Stimulated activated CD4-positive, alpha-beta T cell treated with anti-CD3 and anti-CD28 coated beads, Interleukin-12 subunit alpha, Interleukin-12 subunit beta, amount 100 ng/mL, for 24 hours (primary cell): ENCODE measurements around the gene CAPZA2.
A peak's percentile ranks its signal among the peaks of the same experiment; 100 is the strongest.
"Not testable (repeated sequence)": the region's sequence is repeated elsewhere in the genome, so short reads cannot be mapped to it uniquely, and the experiment has no call there.

Experiments
- DNase-seq, 2 experiments: peaks; one replicate each; pipeline ENCODE4 v3.0.0-alpha.2; 2020; ENCODE audit warnings: low read depth in 2 of 2

Gene CAPZA2

DNA sequence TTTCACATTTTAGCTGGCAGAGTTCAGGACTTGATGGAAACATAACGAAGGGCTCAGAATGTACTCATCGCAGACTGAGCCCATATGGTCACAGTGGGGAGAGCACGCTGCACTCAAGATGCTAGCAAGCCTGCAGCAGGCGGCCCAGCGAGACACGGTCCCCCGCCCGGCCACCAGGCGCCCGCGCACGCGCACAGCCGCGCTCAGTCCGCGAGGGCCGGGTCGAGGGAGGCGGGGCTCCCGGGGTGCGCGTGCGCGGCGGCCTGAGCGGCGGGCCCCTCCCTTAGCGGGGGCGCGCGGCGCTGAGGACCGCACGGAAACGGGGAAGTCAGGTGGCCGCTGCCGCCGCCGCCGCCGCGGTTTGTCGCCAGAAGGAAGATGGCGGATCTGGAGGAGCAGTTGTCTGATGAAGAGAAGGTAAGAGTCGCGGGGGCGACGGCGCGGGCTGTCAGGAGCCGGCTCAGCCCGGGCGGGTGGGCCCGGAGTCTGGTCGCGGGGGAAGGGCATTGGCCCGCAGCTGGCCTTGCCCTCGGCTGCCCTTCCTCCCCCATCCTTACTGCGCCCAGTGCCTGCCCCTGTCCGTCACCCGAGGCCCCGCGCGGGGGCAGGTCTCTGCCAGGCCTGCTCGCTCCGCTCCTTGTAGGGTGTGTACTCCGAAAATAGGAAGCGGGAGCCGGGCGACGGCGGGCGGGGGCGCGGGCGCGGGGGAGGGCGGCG is at the start of gene CAPZA2:
TSS of gene CAPZA2 (plus strand) at position 354 of the 717 bp plus-strand sequence. CDS start at position 379, 25 bp downstream.
- peak; percentile 87 to 88 for DNase-seq

DNA sequence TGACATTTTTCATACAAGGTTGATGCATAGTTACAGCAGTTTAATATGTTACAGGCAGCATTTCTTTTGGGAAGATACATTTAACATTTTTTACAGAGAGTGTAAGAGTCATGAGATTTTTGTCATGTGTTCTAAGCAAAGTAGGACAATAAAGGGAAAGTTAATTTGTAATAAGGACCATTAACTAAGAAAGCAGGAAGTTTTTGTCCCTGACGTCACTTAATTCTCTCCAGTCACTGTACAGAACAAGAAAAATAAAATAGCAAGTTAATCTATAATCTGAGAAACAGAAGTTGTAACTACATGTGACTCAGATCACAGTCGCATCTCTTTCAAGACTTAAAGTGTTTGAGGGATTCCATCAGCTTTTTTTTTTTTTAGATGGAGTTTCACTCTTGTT is 49.5 kb upstream of the CAPZA2 start:
- DNase-seq: no peak

DNA sequence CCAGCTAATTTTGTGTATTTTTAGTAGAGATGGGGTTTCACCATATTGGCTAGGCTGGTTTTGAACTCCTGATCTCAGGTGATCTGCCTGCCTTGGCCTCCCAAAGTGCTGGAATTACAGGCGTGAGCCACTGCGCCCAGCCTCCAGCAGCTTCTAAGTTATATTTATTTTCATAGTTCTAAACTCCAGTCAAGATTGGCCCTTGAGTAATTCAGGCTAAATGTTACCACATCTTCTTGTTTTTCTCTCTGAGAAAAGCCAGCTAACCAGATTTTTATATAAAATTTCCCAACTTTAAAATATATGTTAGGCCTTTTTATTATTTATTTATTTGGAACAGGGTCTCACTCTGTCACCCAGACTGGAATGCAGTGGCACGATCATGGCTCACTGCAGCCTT is 49.0 kb upstream of the CAPZA2 start:
- not testable (repeated sequence) for DNase-seq

DNA sequence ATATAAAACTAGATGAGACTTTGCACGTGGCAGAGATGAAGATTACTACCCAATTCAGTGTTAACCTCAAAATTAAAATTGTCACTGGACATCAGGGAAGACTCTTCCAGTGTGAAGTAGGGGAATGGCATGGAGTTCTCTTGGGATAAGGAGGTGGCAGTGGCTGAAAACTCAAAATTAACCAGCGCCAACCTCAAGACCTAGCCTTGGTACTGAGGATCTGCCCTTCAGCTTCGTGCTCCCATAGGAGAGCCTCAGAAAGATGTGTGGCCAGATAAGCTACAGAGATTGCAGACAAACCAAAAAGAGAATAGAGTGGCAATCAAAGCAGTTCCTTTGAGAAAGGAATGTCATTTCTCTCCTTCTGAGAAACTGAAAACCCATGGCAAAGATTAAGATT is 47.3 kb upstream of the CAPZA2 start:
- no peak for DNase-seq

DNA sequence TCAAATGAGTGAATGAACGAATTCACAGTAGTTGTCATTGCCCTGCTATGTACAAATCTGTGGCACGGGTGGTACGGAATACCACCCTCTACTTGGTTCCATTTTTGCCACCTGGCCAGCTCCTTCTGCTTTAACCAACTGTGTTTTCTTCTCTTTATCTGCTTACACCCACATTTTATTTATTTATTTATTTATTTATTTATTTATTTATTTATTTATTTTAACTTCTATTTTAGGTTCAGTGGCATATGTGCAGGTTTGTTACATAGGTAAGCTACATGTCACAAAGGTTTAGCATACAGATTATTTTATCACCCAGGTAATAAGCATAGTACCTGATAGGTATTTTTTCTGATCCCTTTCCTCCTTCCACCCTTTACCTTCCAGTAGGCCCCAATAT is 42.2 kb upstream of the CAPZA2 start:
- DNase-seq: no peak

DNA sequence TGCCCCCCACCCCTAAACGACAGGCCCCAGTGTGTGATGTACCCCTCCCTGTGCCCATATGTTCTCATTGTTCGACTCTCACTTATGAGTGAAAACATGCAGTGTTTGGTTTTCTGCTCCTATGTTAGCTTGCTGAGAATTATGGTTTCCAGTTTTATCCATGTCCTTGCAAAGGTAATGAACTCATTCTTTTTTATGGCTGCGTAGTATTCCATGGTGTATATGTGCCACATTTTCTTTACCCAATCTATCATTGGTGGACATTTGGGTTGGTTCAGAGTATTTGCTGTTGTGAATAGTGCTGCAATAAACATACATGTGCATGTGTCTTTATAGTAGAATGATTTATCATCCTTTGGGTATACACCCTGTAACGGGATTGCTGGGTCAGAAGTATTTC is 40.7 kb upstream of the CAPZA2 start:
- DNase-seq: not testable (repeated sequence)

DNA sequence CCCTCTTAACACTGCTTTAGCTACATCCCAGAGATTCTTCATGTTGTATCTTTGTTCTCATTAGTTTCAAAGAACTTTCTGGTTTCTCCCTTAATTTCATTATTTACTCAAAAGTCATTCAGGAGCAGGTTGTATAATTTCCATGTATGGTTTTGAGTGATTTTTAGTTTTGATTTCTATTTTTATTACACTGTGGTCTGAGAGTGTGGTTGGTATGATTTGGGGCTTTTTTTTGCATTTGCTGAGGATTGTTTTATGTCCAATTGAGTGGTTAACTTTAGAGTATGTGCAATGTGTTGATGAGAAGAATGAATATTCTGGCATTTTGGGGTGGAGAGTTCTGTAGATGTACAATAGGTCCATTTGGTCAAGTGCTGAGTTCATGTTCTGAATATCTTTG is 37.9 kb upstream of the CAPZA2 start:
- DNase-seq: no peak

DNA sequence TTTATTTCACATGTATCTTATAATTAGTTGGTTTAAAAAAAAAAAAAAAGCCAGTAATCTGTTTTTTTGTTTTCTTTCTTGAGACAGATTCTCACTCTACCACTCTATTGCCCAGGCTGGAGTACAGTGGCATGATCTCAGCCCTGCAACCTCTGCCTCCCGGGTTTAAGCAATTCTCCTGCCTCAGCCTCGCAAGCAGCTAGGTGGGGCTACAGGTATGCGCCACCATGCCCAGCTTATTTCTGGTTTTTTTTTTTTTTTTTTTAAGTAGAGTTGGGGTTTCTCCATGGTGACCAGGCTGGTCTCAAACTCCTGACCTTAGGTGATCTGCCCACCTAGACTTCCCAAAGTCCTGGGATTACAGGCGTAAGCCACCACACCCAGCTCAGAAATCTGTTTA is 34.1 kb upstream of the CAPZA2 start:
- DNase-seq: no peak

DNA sequence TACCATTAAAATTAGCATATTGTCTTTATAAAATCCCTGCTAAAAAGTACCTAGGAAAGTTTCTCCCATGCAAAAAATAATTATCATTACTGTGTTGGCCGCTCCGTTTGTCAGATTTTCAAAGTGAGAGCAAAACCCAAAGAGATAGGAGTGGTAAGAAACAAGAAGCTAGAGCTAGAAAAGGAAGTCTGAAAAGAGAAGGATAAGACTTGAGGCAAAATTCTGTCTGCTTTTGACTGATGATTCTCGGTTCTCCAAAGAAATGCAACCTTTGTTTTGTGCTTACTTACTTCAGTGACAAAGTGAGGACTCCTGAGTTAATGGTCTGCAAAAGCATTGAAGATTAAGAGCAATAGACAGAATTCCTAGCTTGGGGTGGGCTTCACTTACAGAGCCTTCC is 33.3 kb upstream of the CAPZA2 start:
- DNase-seq: no peak

DNA sequence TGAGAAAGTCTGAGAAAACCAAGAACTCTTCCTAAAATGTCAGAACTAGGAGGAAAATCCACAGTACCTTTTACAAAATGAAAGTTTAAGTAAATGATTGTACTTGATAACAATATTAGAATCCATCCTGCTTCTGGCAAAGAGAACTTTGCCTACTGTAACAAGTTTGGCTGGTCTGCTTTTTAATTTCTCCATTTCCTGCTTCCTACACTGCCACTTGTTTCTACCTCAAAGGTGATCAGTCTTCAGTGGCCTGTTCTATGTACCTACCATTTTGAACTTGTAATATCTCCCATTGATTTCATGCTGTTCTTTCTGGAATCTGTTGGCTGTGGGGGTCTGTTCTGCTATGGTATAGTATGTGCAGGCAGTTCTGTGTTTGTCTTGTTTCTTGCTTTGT is 32.9 kb upstream of the CAPZA2 start:
- no peak for DNase-seq

DNA sequence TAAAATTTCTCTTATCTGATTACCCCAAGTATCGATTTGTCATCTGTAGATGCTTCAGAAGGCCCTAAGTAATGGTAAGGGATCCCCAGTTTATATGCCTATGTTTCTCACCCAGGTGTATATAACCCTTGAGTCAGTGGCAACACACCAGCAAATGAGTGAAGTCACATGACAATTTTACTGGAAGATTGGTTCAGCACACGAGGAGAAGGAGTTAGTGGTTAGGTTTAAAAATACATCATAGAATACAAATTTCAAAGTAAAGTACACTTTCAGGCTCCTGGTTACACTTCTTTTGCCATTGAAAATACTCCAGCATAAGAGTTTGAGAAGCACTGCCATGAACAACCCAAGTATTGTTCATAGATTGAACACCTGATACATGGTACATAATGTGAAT is 29.7 kb upstream of the CAPZA2 start:
- no peak for DNase-seq

DNA sequence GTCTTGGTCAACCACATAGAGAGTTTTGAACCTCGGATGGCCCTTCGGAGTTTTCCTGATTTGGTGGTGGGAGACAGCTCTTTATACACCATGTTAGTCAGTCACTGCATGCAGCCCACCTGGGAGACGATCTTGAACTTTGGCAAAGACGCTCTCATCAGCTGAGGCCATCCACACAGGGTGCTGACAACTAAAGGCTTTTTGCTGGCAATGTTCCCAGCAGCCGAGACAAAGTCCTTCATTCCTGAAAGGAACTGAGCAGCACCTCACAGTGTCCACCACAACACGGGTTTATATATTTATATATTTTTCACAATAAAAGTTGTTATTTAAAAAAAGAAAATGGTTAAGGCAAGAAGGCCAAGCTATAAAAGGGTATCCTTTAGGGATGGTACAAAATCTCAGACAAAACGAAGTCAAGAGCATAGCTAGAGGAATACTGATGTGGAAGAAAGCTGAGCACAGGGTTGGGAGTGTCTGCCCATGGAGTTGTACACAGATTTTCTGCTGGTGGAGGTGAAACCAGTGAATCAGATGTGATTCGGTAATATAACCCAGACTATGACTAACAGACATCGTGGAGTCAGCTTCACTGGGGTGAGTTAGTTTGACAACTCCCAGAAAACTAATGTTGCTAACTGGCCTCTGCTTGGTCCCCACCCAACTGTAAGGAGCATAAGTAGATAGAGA is 27.4 kb upstream of the CAPZA2 start:
- DNase-seq: no peak

DNA sequence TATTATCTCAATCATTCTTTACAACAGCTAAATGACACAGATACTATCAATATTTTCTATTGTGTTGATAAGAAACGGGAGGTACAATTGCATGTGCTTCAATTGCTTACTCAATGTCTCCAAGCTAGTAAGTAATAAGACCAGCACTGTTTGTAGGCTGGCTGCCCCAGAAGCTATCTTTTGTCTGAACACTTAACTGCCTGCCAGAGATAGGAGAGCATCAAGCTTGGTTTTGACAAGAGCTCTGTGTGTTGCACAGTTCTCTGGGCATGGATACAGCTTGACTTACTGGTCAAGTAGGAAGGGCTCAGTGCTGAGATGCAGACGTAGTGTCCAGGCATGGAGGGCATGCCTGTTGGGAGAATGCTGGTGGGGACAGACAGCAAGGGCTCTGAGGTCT is 26.3 kb upstream of the CAPZA2 start:
- no peak for DNase-seq

DNA sequence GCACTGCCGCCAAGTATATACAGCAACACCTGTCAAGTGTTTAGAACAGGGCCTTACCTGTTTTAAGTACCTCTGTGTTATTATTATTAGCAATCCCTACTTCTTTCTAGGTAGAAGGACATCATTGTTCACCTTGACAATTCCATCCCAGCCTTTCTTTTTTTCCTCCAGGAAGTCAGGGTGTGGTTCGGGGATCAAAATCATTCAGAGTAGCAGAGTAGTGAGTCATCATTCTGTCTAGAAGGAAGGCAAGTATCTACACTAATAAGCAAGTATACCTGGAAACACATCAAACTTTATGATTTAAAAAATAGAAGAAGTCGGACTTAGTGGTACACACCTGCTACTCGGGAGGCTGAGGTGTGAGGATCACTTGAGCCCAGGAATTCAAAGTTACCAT is 25.5 kb upstream of the CAPZA2 start:
- DNase-seq: no peak

DNA sequence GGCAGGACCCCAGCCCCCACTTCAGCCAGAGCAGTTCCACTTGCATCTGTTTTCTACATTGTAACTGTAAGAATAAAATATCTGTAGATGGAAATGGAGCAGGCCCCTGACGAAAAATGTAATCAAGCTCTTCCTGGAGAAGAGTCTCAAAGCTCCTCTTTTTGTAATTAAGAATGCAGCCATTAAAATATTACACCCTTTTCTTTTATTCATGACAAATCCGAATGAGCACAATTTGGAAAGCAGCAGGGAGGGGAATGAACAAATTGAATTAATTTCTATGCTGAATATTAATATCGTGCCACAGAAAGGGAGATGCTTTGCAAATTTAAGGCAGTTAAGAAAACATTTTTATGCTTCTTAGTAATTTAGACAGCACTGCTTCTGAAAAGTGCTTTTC is 24.8 kb upstream of the CAPZA2 start:
- DNase-seq: no peak

DNA sequence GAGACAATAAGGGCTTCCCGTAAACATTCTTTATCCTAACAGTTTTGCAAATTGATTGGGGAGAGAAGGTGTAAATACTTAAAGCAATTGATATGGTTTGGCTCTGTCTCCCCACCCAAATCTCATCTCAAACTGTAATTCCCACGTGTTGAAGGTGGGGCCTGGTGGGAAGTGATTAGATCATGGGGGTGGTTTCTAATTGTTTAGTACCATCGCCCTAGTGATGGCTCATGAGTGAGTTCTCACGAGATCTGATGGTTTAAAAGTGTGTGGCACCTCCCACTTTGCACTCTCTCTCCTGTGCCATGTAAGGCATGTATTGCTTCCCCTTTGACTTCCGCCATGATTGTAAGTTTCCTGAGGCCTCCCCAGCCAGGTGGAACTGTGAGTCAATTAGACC is 22.1 kb upstream of the CAPZA2 start:
- DNase-seq: no peak

DNA sequence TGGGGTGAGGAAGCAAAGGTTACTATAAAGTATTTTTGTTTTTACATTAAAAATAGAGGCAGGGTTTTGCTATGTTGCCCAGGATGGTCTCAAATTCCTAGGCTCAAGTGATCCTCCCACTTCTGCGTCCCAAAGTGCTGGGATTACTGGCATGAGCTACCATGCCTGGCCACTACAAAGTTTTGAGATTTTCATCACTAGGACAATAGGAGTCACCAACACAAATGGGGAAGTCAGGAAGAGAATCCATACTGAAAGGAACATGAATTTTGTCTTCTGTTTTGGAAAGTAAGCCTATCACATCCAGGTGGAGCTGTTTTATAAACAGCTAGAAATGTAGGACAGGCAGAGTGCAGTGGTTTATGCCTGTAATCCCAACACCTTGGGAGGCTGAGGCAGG is 20.0 kb upstream of the CAPZA2 start:
- DNase-seq: no peak

DNA sequence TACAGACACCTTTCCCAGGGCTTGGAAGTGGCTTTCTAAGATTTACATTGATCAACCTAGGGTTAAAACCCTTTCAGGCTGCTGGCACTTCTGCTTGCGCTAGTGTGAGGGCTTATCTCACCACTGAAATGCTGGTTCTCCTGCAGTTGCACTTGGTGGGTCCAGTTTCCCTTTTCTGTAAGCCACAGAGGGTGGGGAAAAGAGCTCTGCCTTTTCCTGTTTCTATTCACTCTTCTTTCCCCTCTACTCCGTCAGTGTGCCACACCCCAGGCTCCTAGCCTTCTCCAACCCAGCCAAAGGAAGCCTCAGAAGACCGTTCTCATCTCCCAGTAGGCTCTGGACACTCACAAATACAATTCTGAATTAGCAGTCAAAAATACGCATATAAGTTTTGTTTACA is 19.0 kb upstream of the CAPZA2 start:
- DNase-seq: no peak

DNA sequence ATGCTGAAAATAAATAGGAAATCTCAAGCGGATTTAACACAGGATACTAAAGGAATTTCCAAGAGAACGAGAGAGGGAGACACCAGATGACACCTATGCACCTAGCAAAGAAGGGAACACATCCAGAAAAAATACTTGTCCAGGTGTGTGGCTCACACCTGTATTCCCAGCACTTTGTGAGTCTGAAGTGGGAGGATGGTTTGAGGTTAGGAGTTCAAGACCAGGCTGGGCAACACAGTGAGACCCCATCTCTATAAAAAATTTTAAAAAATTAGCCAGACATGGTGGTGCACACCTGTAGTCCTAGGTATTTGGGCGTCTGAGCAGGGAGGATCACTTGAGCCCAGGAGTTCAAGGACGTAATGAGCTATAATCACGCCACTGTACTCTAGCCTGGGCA is 11.2 kb upstream of the CAPZA2 start:
- DNase-seq: no peak

DNA sequence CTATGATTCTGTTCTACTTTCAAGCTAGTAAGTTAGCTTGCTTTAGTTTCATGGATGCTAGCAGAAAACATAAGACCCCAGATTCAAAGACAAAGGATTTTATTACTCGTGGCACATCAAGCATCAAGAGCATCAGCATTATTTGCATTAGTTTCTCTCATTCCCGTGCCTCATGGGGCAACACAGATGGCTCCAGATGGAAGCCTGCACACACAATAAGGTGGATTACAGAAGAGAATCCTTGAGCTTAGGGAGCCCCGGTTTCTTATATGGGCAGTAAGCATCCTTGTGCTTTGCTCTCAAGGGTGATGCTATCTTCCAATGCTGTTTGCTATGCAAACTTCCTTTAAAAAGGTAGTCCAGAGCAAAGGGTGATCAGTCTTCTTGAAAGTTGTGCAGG is 10.7 kb upstream of the CAPZA2 start:
- DNase-seq: no peak

DNA sequence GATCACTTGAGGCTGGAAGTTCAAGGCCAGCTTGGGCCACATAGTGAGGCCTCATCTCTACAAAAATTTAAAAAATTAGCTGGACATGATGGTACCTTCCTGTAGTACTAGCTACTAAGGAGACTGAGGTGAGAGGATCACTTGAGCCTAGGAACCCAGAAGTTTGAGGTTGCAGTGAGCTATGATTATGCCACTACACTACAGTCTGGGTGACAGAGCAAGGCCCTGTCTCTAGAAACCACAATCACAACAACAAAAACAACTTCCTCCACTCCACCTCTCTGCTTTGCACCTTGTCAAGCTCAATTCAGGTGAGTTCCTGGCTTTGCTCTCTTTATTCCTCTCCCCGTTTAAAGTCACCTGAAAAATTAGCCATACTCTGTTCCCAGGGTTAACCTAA is 8.3 kb upstream of the CAPZA2 start:
- no peak for DNase-seq

DNA sequence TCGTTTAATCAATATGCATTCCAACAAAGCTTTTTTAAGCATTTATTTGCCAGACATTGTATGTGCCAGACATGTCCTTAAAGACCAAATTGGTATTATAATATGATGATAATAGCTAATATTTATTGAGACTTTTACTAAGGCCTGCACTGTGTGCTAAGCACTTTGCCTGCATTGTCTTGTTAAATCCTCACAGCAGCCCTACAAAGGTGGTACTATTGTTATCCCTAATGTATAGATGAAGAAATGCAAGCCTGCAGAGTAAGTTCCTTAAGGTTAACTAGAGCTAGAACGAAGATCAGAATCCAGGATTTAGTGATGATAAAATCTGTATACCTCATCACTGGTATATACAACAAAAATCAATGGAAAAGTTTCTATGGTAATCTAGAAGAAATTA is 5.3 kb upstream of the CAPZA2 start:
- no peak for DNase-seq

DNA sequence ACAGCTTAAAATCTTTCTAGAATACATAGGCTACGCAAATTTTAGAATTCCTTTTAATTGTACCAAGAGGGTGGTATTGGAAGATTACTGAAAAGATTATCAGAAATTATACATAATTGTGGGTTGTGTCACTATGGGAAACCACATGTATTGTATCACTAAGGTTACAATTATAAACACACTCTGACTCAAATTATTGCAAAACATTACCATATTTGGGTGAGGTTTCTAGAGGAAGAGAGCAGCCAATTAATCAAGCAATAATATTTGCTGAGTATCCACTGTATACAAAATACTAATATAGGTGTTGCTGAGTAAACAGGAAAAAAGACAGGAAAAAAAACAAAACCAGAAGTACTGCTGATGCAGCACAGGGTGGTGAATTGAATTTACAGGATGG is 3.1 kb upstream of the CAPZA2 start:
- DNase-seq: no peak

DNA sequence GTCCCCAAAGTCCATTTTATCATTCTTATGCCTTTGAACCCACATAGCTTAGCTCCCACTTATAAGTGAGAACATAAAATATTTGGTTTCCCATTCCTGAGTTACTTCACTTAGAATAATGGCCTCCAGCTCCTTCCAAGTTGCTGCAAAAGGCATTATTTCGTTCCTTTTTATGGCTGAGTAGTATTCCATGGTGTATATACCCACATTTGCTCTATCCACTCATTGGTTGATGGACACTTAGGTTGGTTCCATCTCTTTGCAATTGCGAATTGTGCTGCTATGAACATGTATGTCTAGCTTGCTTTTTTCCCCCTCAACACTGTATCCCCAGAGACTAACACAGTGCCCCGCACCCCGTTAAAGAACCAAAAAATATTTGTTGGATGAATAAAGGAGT is 670 bp upstream of the CAPZA2 start:
- no peak for DNase-seq
